ENCODE data around the gene RYR1.
A peak's percentile ranks its signal among the peaks of the same experiment; 100 is the strongest.

The RYR1 gene

GRCh38 chr19:38486731-38487336 lies 53.3 kb downstream of the RYR1 start (continued):
- TF ChIP-seq ZIC2 (tag by site-specific recombination; IDR thresholded peaks at IDR 0.05): no peak
- TF ChIP-seq HOXD13 (CRISPR knock-in tag; IDR thresholded peaks at IDR 0.05; ENCODE audit: borderline replicate concordance): no peak
- no peak for TF ChIP-seq ZNF544 (tag by site-specific recombination; IDR thresholded peaks at IDR 0.05)
- TF ChIP-seq ZNF157 (tag by site-specific recombination; IDR thresholded peaks at IDR 0.05): no peak
- TF ChIP-seq ZNF155 (tag by site-specific recombination; IDR thresholded peaks at IDR 0.05): no peak
- TF ChIP-seq ZNF114 (tag by site-specific recombination; IDR thresholded peaks at IDR 0.05): no peak
- TF ChIP-seq ZNF571 (tag by site-specific recombination; IDR thresholded peaks at IDR 0.05): no peak
- TF ChIP-seq ZSCAN4 (tag by site-specific recombination; IDR thresholded peaks at IDR 0.05): no peak
- TF ChIP-seq GLIS2 (tag by site-specific recombination; IDR thresholded peaks at IDR 0.05): no peak
- no peak for TF ChIP-seq SP3 (tag by site-specific recombination; IDR thresholded peaks at IDR 0.05)
- no peak for TF ChIP-seq ZNF776 (tag by site-specific recombination; IDR thresholded peaks at IDR 0.05; ENCODE audit: borderline replicate concordance)
- no peak for TF ChIP-seq SCRT2 (tag by site-specific recombination; IDR thresholded peaks at IDR 0.05)
- no peak for TF ChIP-seq ZNF530 (tag by site-specific recombination; IDR thresholded peaks at IDR 0.05; ENCODE audit: low read depth)
- no peak for TF ChIP-seq SALL2 (tag by site-specific recombination; IDR thresholded peaks at IDR 0.05; ENCODE audit: borderline replicate concordance)
- TF ChIP-seq ZNF416 (tag by site-specific recombination; IDR thresholded peaks at IDR 0.05): peak; percentile 28; the same call in 1 of the 2 replicates
- no peak for TF ChIP-seq GFI1B (tag by site-specific recombination; IDR thresholded peaks at IDR 0.05)
- no peak for TF ChIP-seq ZNF174 (tag by site-specific recombination; IDR thresholded peaks at IDR 0.05)
- TF ChIP-seq ZNF324 (tag by site-specific recombination; IDR thresholded peaks at IDR 0.05): no peak
- TF ChIP-seq ZNF239 (tag by site-specific recombination; IDR thresholded peaks at IDR 0.05): no peak
- no peak for TF ChIP-seq SP7 (tag by site-specific recombination; IDR thresholded peaks at IDR 0.05)
- TF ChIP-seq INSM2 (tag by site-specific recombination; IDR thresholded peaks at IDR 0.05): no peak
- no peak for TF ChIP-seq SCRT1 (tag by site-specific recombination; IDR thresholded peaks at IDR 0.05; ENCODE audit: borderline replicate concordance)
- TF ChIP-seq ZBTB49 (tag by site-specific recombination; IDR thresholded peaks at IDR 0.05; ENCODE audit: low read depth): no peak

GRCh38 chr19:38488096-38488495 lies 54.6 kb downstream of the RYR1 start:
- CTCF ChIA-PET: interaction anchor here (0.6 kb wide), 1 partner anchor 245 kb away, joined by 3 read pairs; no protein-coding TSS in a partner anchor
- Histone ChIP-seq H3K4me3 (ENCODE audit: low read depth, low read length) (no peak overlapping the region), H3K27ac (ENCODE audit: extremely low read depth, low read depth, low read length) (no peak overlapping the region), H3K4me1 (ENCODE audit: control insufficient read depth, insufficient read depth, low read length) (no peaks in the 10 kb centered on the region), H3K9me3 (ENCODE audit: control insufficient read depth, insufficient read depth, low read depth, low read length) (peaks cover 2% of the 10 kb centered on the region; the same call in 1 of the 2 replicates), H3K36me3 (ENCODE audit: control insufficient read depth in 2 of 2, insufficient read depth in 1 of 2, low read length in 2 of 2) (no peaks in the 10 kb centered on the region; a peak in 1 of 3 replicates)
- POLR2A ChIA-PET: no interaction called here
- TF ChIP-seq ZNF155 (tag by site-specific recombination; IDR thresholded peaks at IDR 0.05) (no peak), ZNF707 (tag by site-specific recombination; IDR thresholded peaks at IDR 0.05) (no peak), ZNF747 (tag by site-specific recombination; IDR thresholded peaks at IDR 0.05) (peak; percentile 77; the same call in 1 of the 2 replicates), ZNF660 (tag by site-specific recombination; IDR thresholded peaks at IDR 0.05) (no peak), ZNF76 (tag by site-specific recombination; IDR thresholded peaks at IDR 0.05; ENCODE audit: borderline replicate concordance, low read depth) (no peak), ZNF148 (tag by site-specific recombination; IDR thresholded peaks at IDR 0.05; ENCODE audit: borderline replicate concordance) (peak; percentile 67; the same call in 1 of the 2 replicates), ZNF335 (tag by site-specific recombination; conservative IDR thresholded peaks at IDR 0.05) (no peak), ZNF366 (tag by site-specific recombination; conservative IDR thresholded peaks at IDR 0.05) (peak; percentile 92)

Measured in HEK293 (cell line).